Karpas-422 (cell line): Measurements from ENCODE around the gene CCDC170. TPM values are rescaled to one million over a fixed set of nuclear protein-coding genes. Genes with fewer than 3 reads are reported as not detected.
"Not testable (repeated sequence)": the region's sequence is repeated elsewhere in the genome, so short reads cannot be mapped to it uniquely, and the experiment has no call there.

Experiments
- DNase-seq: peaks from one replicate; pipeline ENCODE4 v3.0.0-alpha.2; 2015
- H2AFZ ChIP-seq: fragments of 200-600 bp; sonication (generic); 2 replicates; pipeline ENCODE4 v1.6.1; 2014; ENCODE audit warnings: antibody characterized with exemption, low read length, mixed read lengths
- H3K27ac ChIP-seq: fragments of 200-600 bp; sonication (generic); 2 replicates; pipeline ENCODE4 v1.5.1; 2014; ENCODE audit warnings: mild to moderate bottlenecking, low read length, moderate library complexity
- H3K27me3 ChIP-seq: fragments of 200-600 bp; sonication (generic); 2 replicates; pipeline ENCODE4 v1.6.1; 2014; ENCODE audit warnings: low read length, mixed read lengths
- H3K36me3 ChIP-seq: fragments of 200-600 bp; sonication (generic); 2 replicates; pipeline ENCODE4 v1.6.1; 2014; ENCODE audit warnings: low read length, mixed read lengths; ENCODE audit not compliant: insufficient read depth
- H3K4me1 ChIP-seq: fragments of 200-600 bp; sonication (generic); 2 replicates; pipeline ENCODE4 v1.6.1; 2014; ENCODE audit warnings: mild to moderate bottlenecking, low read length, mixed read lengths
- H3K4me2 ChIP-seq: fragments of 200-600 bp; sonication (generic); 2 replicates; pipeline ENCODE4 v1.6.1; 2014; ENCODE audit warnings: low read length, low read depth, mild to moderate bottlenecking; ENCODE audit not compliant: poor library complexity, severe bottlenecking
- H3K4me3 ChIP-seq: fragments of 200-600 bp; sonication (generic); 2 replicates; pipeline ENCODE4 v1.5.1; 2014; ENCODE audit warnings: mild to moderate bottlenecking, antibody characterized with exemption, low read length, mixed read lengths
- H3K79me2 ChIP-seq: fragments of 200-600 bp; sonication (generic); 2 replicates; pipeline ENCODE4 v1.6.1; 2014; ENCODE audit warnings: mild to moderate bottlenecking, low read length, mixed read lengths
- H3K9ac ChIP-seq: fragments of 200-600 bp; sonication (generic); 2 replicates; pipeline ENCODE4 v1.6.0; 2014; ENCODE audit warnings: low read length
- H3K9me2 ChIP-seq: fragments of 200-600 bp; sonication (generic), shearing (Covaris generic); replicated peaks from 2 replicates; pipeline ENCODE4 v1.6.0; 2014; ENCODE audit warnings: mild to moderate bottlenecking, low read length, moderate library complexity; ENCODE audit not compliant: insufficient read depth
- H3K9me3 ChIP-seq: fragments of 300-700, 200-600 bp; sonication (generic); 2 replicates; pipeline ENCODE4 v1.6.1; 2014; ENCODE audit warnings: low read length, mixed read lengths
- H4K20me1 ChIP-seq: fragments of 200-600 bp; sonication (generic); 2 replicates; pipeline ENCODE4 v1.6.1; 2014; ENCODE audit warnings: mild to moderate bottlenecking, antibody characterized with exemption, low read length, low read depth; ENCODE audit not compliant: insufficient read depth
- total RNA-seq: library from RNA; depleted of rRNA; stranded (reverse); fragments of >200 nt; shearing (Covaris generic); gene quantifications from 2 replicates; pipeline ENCODE4 v1.2.3, GENCODE V29; 2014; ENCODE audit warnings: low replicate concordance

The CCDC170 gene
- total RNA-seq, 1 experiment from 2014 or later = not detected

DNA sequence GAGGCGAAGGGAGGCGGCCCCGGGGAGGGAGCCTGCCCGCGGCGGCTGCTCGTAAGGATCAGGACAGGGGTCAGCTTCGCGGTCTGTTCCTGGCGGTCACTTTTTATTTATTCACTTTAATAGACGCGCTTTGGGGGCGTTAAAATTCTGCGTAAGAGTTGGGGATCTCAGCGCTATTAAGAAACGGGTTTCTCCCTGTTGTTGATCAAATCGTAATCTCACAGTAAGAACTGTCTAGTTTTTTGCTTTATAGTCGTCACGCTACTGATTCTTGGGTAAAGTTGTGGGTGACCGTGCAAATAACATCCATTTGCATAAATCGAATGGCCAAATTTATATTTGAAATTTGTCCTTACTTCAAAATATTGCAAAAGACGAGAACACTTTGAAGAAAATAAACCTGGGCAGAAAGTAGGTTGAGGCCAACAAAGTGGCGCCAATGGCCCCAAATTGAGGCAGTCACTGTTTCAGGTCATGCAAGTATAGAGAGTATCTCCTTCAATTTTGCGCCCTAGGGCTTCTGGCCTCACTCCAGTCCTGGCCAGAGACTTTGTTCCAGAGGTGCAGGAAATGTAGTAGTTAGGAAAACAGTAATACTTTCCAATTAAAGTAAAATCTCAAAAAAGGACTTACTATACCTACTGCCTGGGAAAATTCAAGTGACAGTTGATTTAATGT lies 40.9 kb upstream of the CCDC170 start:
- peak overlapping the region; percentile 68 for H3K27ac ChIP-seq
- peak overlapping the region; percentile 85 for H3K4me3 ChIP-seq
- H3K27me3 ChIP-seq = no peaks in the 10 kb centered on the region

DNA sequence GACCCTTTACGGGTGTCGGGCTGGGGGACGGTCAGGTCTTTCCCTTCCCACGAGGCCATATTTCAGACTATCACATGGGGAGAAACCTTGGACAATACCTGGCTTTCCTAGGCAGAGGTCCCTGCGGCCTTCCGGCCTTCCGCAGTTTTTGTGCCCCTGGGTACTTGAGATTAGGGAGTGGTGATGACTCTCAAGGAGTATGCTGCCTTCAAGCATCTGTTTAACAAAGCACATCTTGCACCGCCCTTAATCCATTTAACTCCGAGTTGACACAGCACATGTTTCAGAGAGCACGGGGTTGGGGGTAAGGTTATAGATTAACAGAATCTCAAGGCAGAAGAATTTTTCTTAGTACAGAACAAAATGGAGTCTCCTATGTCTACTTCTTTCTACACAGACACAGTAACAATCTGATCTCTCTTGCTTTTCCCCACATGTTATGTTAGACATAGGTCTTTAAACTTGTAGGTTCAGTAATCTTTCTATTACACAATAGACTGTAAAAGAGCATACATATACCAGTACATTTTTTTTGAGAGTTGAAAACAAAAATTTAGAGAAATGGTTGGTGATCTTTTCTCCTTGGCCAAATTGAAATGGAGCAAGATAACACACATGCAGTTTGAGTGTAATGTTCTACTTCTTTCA lies 37.9 kb upstream of the CCDC170 start:
- not testable (repeated sequence) for H2AFZ ChIP-seq, H3K27me3 ChIP-seq, H3K9me3 ChIP-seq, H4K20me1 ChIP-seq, H3K9me2 ChIP-seq, DNase-seq
- Histone ChIP-seq H3K9ac (peak overlapping the region; percentile 27; the same call in 1 of the 2 replicates), H3K36me3 (peaks cover 23% of the 10 kb centered on the region), H3K79me2 (peaks cover 82% of the 10 kb centered on the region), H3K4me1 (peaks cover 37% of the 10 kb centered on the region), H3K27ac (peak overlapping the region; percentile 72), H3K4me2 (peak overlapping the region; percentile 56), H3K4me3 (0 out of 2 replicates have a peak overlapping the region, but pooled peaks have one; percentile 30)

More for the DNA sequence above, 40.9 kb upstream of the CCDC170 start:
- Histone ChIP-seq H3K4me1 (peaks cover 36% of the 10 kb centered on the region), H3K9ac (peak overlapping the region; percentile 81), H3K4me2 (peak overlapping the region; percentile 95), H3K9me3 (no peaks in the 10 kb centered on the region), H3K9me2 (no peaks in the 10 kb centered on the region), H3K79me2 (peaks cover 75% of the 10 kb centered on the region), H2AFZ (no peak overlapping the region), H3K36me3 (peaks cover 4% of the 10 kb centered on the region; the same call in 1 of the 2 replicates), H4K20me1 (no peaks in the 10 kb centered on the region)
- peak; percentile 69 for DNase-seq

DNA sequence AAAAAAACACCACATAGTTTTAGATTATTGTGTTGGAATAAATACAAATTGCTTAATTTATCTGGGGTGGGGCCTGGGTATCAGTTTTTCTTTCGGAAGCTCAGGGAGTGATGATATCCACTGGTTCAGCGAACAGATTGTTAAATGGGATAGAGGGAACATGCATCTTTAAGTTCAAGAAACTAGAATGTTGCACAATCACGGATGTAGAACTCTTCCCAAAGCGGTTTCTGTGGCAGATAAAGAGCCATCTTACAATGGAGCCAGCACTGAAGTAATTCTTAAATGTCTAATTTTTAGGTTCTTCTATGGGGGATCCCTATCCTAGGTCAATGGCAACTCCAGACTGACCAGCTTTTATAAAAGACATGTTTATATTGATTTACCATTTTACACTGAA lies 32.1 kb upstream of the CCDC170 start:
- Histone ChIP-seq H2AFZ (no peak overlapping the region), H3K79me2 (peaks cover 78% of the 10 kb centered on the region), H3K27ac (no peak overlapping the region), H3K27me3 (no peaks in the 10 kb centered on the region), H3K9ac (no peak overlapping the region), H4K20me1 (no peaks in the 10 kb centered on the region), H3K9me3 (no peaks in the 10 kb centered on the region), H3K4me3 (no peak overlapping the region), H3K4me2 (no peak overlapping the region), H3K9me2 (no peaks in the 10 kb centered on the region), H3K4me1 (peaks cover 46% of the 10 kb centered on the region), H3K36me3 (peaks cover 42% of the 10 kb centered on the region)
- DNase-seq = no peak

DNA sequence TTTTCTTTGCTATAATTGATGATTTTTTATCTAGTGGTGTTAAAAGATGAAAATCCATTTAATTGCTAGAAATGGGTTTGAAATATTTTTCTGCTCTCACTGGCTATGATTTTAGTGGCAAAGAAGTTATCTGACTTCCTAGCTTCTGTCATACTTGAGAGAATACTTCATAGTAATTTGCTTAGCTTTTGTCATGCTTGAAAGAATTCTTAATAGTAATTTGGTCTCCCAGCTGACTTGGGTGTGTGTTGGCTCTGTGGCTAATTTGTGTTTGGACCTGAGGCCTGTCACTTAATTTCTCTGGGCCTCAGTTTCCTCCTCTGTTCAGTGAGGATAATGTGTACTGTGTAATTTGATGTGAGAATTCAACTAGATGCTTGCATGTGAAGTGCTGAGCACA lies 29.1 kb upstream of the CCDC170 start:
- no peak overlapping the region for H3K4me3 ChIP-seq
- peak; percentile 69 for DNase-seq
- H3K27me3 ChIP-seq = no peaks in the 10 kb centered on the region
- 0 out of 2 replicates have a peak overlapping the region, but pooled peaks have one; percentile 0 for H3K9ac ChIP-seq
- peaks cover 50% of the 10 kb centered on the region for H3K4me1 ChIP-seq
- peaks cover 35% of the 10 kb centered on the region for H3K36me3 ChIP-seq
- no peaks in the 10 kb centered on the region for H4K20me1 ChIP-seq
- no peaks in the 10 kb centered on the region for H3K9me3 ChIP-seq
- peaks cover 64% of the 10 kb centered on the region for H3K79me2 ChIP-seq
- H3K27ac ChIP-seq = peak overlapping the region; percentile 65
- no peaks in the 10 kb centered on the region for H3K9me2 ChIP-seq
- no peak overlapping the region for H2AFZ ChIP-seq
- H3K4me2 ChIP-seq = peak overlapping the region; percentile 53

DNA sequence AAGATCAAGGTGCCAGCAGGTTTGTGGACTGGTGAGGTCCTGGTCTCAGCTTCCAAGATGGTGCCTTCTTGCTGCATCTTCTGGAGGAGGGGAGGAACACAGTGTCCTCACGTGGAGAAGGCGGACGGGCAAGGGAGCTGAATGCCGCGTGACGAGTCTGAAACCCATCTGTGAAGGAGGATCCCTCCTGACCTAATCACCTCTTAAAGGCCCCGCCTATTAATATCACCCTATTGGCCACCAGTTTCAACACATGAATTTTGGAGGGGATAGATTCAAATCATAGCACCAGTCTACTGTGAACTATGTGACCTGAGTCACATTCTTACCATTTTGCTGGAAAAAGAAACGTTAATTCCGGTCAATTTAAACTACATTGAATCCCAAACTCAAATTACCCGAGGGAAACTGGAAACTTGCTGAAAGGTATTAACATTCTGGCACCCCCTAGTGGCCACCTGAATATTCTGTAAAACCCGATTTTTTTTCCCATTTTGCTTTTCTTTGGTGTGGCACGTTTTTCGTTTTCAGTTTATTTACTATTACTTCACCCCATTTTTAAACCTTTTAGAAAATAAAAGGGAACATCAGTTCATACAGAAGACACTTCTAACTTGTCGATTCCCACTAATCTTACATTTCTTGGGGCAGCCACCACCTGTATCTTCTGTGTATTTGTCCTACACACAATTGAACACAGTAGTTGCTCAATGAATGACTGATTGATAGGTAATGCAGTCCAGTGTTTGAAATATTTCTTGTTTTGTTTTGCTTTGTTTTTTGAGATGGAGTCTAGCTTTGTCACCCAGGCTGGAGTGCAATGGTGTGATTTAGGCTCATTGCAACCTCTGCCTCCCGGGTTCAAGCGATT lies 17.9 kb upstream of the CCDC170 start:
- H3K9ac ChIP-seq = peak overlapping the region; percentile 12; the same call in 1 of the 2 replicates
- DNase-seq = peak; percentile 84
- H3K27me3 ChIP-seq = no peaks in the 10 kb centered on the region

DNA sequence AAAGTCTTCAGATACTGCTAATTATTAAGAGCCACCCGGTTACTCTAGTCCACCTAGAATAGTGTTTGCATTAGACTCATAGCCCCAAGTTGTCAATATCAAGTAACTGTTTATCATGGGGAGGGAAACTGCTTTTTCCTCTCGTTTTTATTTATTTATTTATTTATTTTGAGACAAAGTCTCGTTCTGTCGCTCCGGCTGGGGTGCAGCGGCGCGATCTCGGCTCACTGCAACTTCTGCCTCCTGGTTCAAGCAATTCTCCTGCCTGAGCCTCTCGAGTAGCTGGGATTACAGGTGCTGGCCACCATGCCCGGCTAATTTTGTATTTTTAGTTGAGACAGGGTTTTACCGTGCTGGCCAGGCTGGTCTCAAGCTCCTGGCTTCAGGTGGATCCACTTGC lies 16.1 kb upstream of the CCDC170 start:
- no peaks in the 10 kb centered on the region for H3K27me3 ChIP-seq
- H3K4me1 ChIP-seq = peaks cover 22% of the 10 kb centered on the region
- H3K9me2 ChIP-seq = no peaks in the 10 kb centered on the region
- H3K9me3 ChIP-seq = no peaks in the 10 kb centered on the region
- H3K36me3 ChIP-seq = no peaks in the 10 kb centered on the region
- no peak overlapping the region for H2AFZ ChIP-seq
- H4K20me1 ChIP-seq = no peaks in the 10 kb centered on the region
- no peaks in the 10 kb centered on the region for H3K79me2 ChIP-seq
- no peak for DNase-seq
- no peak overlapping the region for H3K4me2 ChIP-seq
- H3K27ac ChIP-seq = no peak overlapping the region
- no peak overlapping the region for H3K9ac ChIP-seq
- no peak overlapping the region for H3K4me3 ChIP-seq

More for the DNA sequence above, 17.9 kb upstream of the CCDC170 start:
- H3K4me1 ChIP-seq = peaks cover 17% of the 10 kb centered on the region
- peak overlapping the region; percentile 54 for H3K4me2 ChIP-seq
- H3K79me2 ChIP-seq = no peaks in the 10 kb centered on the region
- no peaks in the 10 kb centered on the region for H4K20me1 ChIP-seq
- H3K9me2 ChIP-seq = no peaks in the 10 kb centered on the region
- peak overlapping the region; percentile 36; the same call in 1 of the 2 replicates for H3K4me3 ChIP-seq
- H3K9me3 ChIP-seq = no peaks in the 10 kb centered on the region
- H3K27ac ChIP-seq = no peak overlapping the region
- peak overlapping the region; percentile 92 for H2AFZ ChIP-seq
- H3K36me3 ChIP-seq = no peaks in the 10 kb centered on the region

DNA sequence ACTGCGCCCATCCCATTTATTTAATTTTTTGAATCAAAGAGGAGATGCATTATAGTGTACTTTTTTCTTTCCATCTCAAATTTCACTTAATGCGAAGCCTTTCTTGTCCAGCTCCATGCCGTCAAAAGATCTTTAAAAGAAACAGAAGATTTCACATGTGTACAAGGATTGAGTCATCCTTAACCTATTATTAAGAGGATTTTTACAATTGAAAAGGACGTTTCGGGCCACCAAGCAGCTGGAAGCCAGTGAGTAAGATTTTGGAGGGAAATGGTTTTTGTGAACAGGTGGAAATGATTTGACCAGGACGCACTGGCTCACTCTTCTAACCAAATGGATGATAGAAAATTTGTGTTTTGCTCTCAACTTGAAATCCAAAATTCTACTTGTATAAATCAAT lies 15.1 kb upstream of the CCDC170 start:
- Histone ChIP-seq H2AFZ (no peak overlapping the region), H3K4me2 (no peak overlapping the region), H3K36me3 (no peaks in the 10 kb centered on the region), H3K4me1 (peaks cover 19% of the 10 kb centered on the region), H4K20me1 (no peaks in the 10 kb centered on the region), H3K27me3 (no peaks in the 10 kb centered on the region), H3K9me3 (no peaks in the 10 kb centered on the region), H3K4me3 (no peak overlapping the region), H3K27ac (no peak overlapping the region), H3K79me2 (no peaks in the 10 kb centered on the region), H3K9ac (no peak overlapping the region), H3K9me2 (no peaks in the 10 kb centered on the region)
- no peak for DNase-seq

DNA sequence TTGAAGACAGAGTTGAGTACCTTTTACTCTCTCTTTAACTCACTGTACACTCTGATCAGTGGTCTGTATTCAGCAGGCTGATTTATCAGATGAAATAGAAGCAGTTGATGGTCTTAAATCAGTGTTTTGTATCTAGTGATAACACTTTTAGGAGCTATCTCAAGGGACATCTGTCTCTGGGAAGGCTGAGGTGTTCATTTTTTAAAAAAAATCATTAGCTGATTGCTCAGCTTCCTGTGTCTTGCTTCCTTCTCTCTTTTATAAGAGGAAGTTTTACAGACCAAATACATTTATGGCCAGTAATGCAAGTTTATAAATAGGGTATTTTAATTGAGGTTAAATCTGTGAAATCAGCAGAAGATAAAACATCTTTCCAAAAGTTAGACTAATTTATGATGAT lies 12.0 kb upstream of the CCDC170 start:
- no peaks in the 10 kb centered on the region for H3K9me3 ChIP-seq
- no peak overlapping the region for H3K9ac ChIP-seq
- H3K27ac ChIP-seq = no peak overlapping the region
- DNase-seq = peak; percentile 43
- no peak overlapping the region for H3K4me2 ChIP-seq
- no peak overlapping the region for H3K4me3 ChIP-seq
- H3K36me3 ChIP-seq = no peaks in the 10 kb centered on the region
- H3K27me3 ChIP-seq = no peaks in the 10 kb centered on the region
- no peak overlapping the region for H2AFZ ChIP-seq
- no peaks in the 10 kb centered on the region for H3K9me2 ChIP-seq
- H3K4me1 ChIP-seq = peaks cover 5% of the 10 kb centered on the region
- H4K20me1 ChIP-seq = no peaks in the 10 kb centered on the region
- no peaks in the 10 kb centered on the region for H3K79me2 ChIP-seq
